Gastroesophageal sphincter (tissue), 3 donors: ENCODE measurements around the gene ANO2.

Source experiments
- POLR2A ChIP-seq, 2 donors: fragments of 450-650 bp; IDR thresholded peaks; one replicate each; pipeline ENCODE4 v1.6.1; 2017; ENCODE audit warnings: antibody characterized with exemption in 2 of 2, mild to moderate bottlenecking in 2 of 2, moderate library complexity in 1 of 2
- TF ChIP-seq, protein P1 (sequence below), 4 experiments: fragments of 200-600 bp in 2 of 4; fragments of 450-650 bp in 2 of 4; sonication (generic) in 1 of 4; IDR thresholded peaks; one replicate each; pipeline ENCODE4 v1.5.1; 2017 to 2019; ENCODE audit warnings: antibody characterized with exemption in 4 of 4, mild to moderate bottlenecking in 2 of 4, moderate library complexity in 2 of 4

DNA sequence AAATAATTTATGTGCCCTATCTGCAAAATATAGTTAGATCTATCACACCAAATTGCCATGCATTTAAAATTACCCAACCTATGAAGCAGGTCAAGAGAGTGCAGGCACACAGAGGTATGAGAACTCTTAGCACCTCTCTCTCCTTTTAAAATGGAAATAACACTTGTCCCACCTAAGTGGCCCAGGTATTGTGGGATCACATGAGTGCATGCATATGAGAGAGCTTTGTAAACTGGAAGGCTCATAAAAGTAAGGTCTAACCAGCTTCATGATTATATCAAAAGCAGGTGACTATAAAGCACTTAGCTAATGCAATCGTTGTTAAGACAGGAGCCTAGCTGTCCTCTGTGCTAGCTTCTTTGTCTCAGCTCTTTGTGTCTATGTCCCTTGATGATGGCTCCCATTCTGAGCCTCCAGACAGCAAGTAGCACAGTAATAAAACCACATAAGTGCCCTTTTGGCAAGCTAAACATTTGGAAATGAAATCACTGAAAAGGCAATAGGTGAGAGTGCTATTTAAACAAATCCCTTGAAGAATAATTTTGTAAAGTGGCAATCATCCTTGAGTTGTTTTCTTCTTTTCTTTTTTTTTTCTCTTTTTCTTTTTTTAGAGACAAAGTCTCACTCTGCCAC is 294.1 kb downstream of the ANO2 start:
- no peak for TF ChIP-seq POLR2A (IDR thresholded peaks at IDR 0.05)
- TF ChIP-seq, protein P1, sequence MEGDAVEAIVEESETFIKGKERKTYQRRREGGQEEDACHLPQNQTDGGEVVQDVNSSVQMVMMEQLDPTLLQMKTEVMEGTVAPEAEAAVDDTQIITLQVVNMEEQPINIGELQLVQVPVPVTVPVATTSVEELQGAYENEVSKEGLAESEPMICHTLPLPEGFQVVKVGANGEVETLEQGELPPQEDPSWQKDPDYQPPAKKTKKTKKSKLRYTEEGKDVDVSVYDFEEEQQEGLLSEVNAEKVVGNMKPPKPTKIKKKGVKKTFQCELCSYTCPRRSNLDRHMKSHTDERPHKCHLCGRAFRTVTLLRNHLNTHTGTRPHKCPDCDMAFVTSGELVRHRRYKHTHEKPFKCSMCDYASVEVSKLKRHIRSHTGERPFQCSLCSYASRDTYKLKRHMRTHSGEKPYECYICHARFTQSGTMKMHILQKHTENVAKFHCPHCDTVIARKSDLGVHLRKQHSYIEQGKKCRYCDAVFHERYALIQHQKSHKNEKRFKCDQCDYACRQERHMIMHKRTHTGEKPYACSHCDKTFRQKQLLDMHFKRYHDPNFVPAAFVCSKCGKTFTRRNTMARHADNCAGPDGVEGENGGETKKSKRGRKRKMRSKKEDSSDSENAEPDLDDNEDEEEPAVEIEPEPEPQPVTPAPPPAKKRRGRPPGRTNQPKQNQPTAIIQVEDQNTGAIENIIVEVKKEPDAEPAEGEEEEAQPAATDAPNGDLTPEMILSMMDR (IDR thresholded peaks at IDR 0.05): no peak
